GM19025 (cell line): ENCODE measurements around the gene PRICKLE1.
"Not testable (repeated sequence)": the region's sequence is repeated elsewhere in the genome, so short reads cannot be mapped to it uniquely, and the experiment has no call there.

Experiments used
- ATAC-seq: cut with Tn5 transposase; IDR thresholded peaks from one replicate; pipeline ENCODE4 v1.9.1; 2021; ENCODE audit warnings: mild to moderate bottlenecking, low read depth, moderate library complexity; ENCODE audit not compliant: unreplicated experiment

The PRICKLE1 gene

GRCh38 chr12:42560977-42561376, 28.6 kb downstream of the PRICKLE1 start:
- ATAC-seq: no peak

- ATAC-seq: no peak
These were observed 31.9 kb downstream of the PRICKLE1 start for GRCh38 chr12:42557586-42558172.

GRCh38 chr12:42556917-42557316, 32.6 kb downstream of the PRICKLE1 start:
- ATAC-seq: no peak

- no peak for ATAC-seq
These were observed 36.7 kb downstream of the PRICKLE1 start for GRCh38 chr12:42552822-42553221.

GRCh38 chr12:42550800-42551199, 38.7 kb downstream of the PRICKLE1 start:
- no peak for ATAC-seq

GRCh38 chr12:42546709-42547108, 42.8 kb downstream of the PRICKLE1 start:
- ATAC-seq: no peak

GRCh38 chr12:42541965-42542364, 47.6 kb downstream of the PRICKLE1 start:
- no peak for ATAC-seq

GRCh38 chr12:42541308-42541707, 48.2 kb downstream of the PRICKLE1 start:
- not testable (repeated sequence) for ATAC-seq

GRCh38 chr12:42539696-42540095, 49.9 kb downstream of the PRICKLE1 start:
- no peak for ATAC-seq

- no peak for ATAC-seq
These were observed 51.3 kb downstream of the PRICKLE1 start for GRCh38 chr12:42538203-42538602.

GRCh38 chr12:42534184-42534838, 55.2 kb downstream of the PRICKLE1 start:
- ATAC-seq: no peak

GRCh38 chr12:42530284-42530683, 59.3 kb downstream of the PRICKLE1 start:
- ATAC-seq: no peak

GRCh38 chr12:42525444-42525843, 64.1 kb downstream of the PRICKLE1 start:
- ATAC-seq: no peak

- ATAC-seq: no peak
These were observed 64.8 kb downstream of the PRICKLE1 start for GRCh38 chr12:42524716-42525115.

- ATAC-seq: no peak
These were observed 73.0 kb downstream of the PRICKLE1 start for GRCh38 chr12:42516573-42516972.

- ATAC-seq: no peak
These were observed 77.9 kb downstream of the PRICKLE1 start for GRCh38 chr12:42511656-42512055.

- no peak for ATAC-seq
These were observed 78.7 kb downstream of the PRICKLE1 start for GRCh38 chr12:42510823-42511222.

- ATAC-seq: no peak
These were observed 80.6 kb downstream of the PRICKLE1 start for GRCh38 chr12:42508913-42509460.

- ATAC-seq: no peak
These were observed 82.0 kb downstream of the PRICKLE1 start for GRCh38 chr12:42507565-42507964.

- ATAC-seq: no peak
These were observed 82.5 kb downstream of the PRICKLE1 start for GRCh38 chr12:42507081-42507480.

GRCh38 chr12:42504049-42504448, 85.5 kb downstream of the PRICKLE1 start:
- ATAC-seq: no peak

- no peak for ATAC-seq
These were observed 86.9 kb downstream of the PRICKLE1 start for GRCh38 chr12:42502682-42503081.
